Stomach smooth muscle (tissue), 2 donors: ENCODE data around the gene HOXB9.

Experiments used
- H3K27ac ChIP-seq: one replicate; pipeline ENCODE4 v1.7.0; 2013; ENCODE audit warnings: mild to moderate bottlenecking, low read length, inconsistent platforms
- H3K27me3 ChIP-seq, 2 donors: one replicate each; pipeline ENCODE4 v1.7.0; 2013; ENCODE audit warnings: low read length in 2 of 2; ENCODE audit not compliant: insufficient read depth in 2 of 2, control insufficient read depth in 1 of 2
- H3K36me3 ChIP-seq, 2 donors: one replicate each; pipeline ENCODE4 v1.7.0; 2013; ENCODE audit warnings: low read length in 2 of 2; ENCODE audit not compliant: control insufficient read depth in 2 of 2, insufficient read depth in 2 of 2
- H3K4me1 ChIP-seq: one replicate; pipeline ENCODE4 v1.7.0; 2013; ENCODE audit warnings: low read length; ENCODE audit not compliant: control insufficient read depth, insufficient read depth
- H3K4me3 ChIP-seq, 2 donors: one replicate each; pipeline ENCODE4 v1.7.0; 2013; ENCODE audit warnings: low read length in 2 of 2
- H3K9ac ChIP-seq, 2 donors: one replicate each; pipeline ENCODE4 v1.7.0; 2013; ENCODE audit warnings: low read length in 2 of 2, mild to moderate bottlenecking in 1 of 2
- H3K9me3 ChIP-seq, 2 donors: one replicate each; pipeline ENCODE4 v1.7.0; 2013; ENCODE audit warnings: low read length in 2 of 2; ENCODE audit not compliant: control insufficient read depth in 2 of 2
- donor health status: healthy.
- donor health status: Pancreatic carcinoma.

HOXB9 gene

GRCh38 chr17:48613862-48614694, 12.1 kb downstream of the HOXB9 start:
- Histone ChIP-seq H3K27me3 (peaks cover 86 to 97% of the 10 kb centered on the region in 2 donors), H3K36me3 (no peaks in the 10 kb centered on the region), H3K4me3 (peak overlapping the region in 1 of 2 donors; percentile 22), H3K27ac (no peak overlapping the region), H3K9ac (no peak overlapping the region), H3K9me3 (no peaks in the 10 kb centered on the region), H3K4me1 (peaks cover 35% of the 10 kb centered on the region)

- peak overlapping the region in 1 of 2 donors; percentile 52 for H3K4me3 ChIP-seq
- peaks cover 87 to 97% of the 10 kb centered on the region in 2 donors for H3K27me3 ChIP-seq
- H3K9me3 ChIP-seq: no peaks in the 10 kb centered on the region
- peaks cover 31% of the 10 kb centered on the region for H3K4me1 ChIP-seq
- no peak overlapping the region for H3K9ac ChIP-seq
- H3K27ac ChIP-seq: no peak overlapping the region
- H3K36me3 ChIP-seq: no peaks in the 10 kb centered on the region
Measured at GRCh38 chr17:48612854-48613691, 13.1 kb downstream of the HOXB9 start.

DNA sequence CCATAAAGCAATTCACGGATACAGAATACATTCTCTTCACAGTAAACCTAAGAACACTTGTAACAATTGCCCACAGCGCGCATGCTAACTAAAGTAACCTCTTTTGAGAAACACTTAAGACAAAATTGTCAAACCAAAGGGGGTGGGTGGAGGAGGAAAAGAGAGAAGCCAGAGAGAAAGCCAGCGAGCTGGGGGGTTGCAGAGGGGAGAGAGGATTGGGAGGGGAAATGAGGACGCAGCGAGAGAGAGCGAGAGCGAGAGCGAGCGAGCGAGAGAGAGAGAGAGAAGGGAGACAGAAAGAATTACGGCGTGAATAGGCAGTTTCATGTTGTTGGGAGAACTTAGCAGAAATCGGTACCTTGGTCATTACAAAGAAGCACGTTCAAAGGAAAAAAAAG, 13.7 kb downstream of the HOXB9 start:
- peak overlapping the region in 1 of 2 donors; percentile 52 for H3K4me3 ChIP-seq
- H3K4me1 ChIP-seq: peaks cover 25% of the 10 kb centered on the region
- no peak overlapping the region for H3K9ac ChIP-seq
- no peaks in the 10 kb centered on the region for H3K9me3 ChIP-seq
- no peaks in the 10 kb centered on the region for H3K36me3 ChIP-seq
- H3K27me3 ChIP-seq: peaks cover 85 to 96% of the 10 kb centered on the region in 2 donors
- no peak overlapping the region for H3K27ac ChIP-seq

DNA sequence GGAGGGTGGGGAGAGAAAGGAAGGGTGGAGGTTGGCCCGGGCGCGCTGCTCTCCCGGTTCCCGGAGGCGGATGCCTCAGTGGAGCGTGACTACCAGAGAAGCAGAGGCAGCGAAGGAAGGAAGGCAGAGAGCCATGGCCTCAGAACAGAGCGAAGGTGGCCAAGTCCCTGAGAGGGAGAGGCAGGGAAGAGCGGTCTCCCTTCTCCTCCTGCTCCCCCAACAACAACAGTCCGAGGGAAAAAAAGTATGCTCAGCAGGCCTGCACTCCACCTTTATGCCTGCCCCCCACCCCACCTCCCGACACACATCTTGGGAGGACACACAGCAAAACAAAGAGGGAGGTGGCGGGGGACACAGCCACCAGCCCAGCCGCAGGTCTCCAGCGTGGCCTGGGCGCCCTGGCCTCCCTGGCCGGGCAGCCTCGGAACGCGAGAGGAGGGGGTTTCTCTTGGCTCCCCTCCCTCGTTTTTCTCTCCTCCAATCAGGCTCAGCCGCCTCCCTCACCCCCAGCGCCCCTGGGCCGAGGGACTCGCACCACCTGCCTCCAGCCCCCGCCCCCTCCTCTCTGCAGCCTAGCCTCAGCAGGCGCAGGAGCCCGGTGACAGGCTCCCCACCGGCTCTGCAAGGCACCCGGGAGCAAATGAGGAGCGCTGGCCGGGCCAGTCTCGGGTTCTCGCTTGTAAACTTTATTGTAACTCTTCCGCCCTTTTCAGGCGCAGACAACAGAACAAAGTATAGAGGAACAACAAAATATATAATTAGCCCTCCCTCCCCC, 14.3 kb downstream of the HOXB9 start:
- H3K4me1 ChIP-seq: peaks cover 23% of the 10 kb centered on the region
- no peaks in the 10 kb centered on the region for H3K9me3 ChIP-seq
- H3K36me3 ChIP-seq: no peaks in the 10 kb centered on the region
- H3K4me3 ChIP-seq: peak overlapping the region in 1 of 2 donors; percentile 44
- no peak overlapping the region for H3K27ac ChIP-seq
- H3K27me3 ChIP-seq: peaks cover 84 to 96% of the 10 kb centered on the region in 2 donors
- no peak overlapping the region for H3K9ac ChIP-seq

GRCh38 chr17:48611213-48611612, 14.9 kb downstream of the HOXB9 start:
- Histone ChIP-seq H3K9me3 (no peaks in the 10 kb centered on the region), H3K27me3 (peaks cover 84 to 96% of the 10 kb centered on the region in 2 donors), H3K4me1 (peaks cover 23% of the 10 kb centered on the region), H3K27ac (no peak overlapping the region), H3K4me3 (peak overlapping the region; percentile 36 to 66), H3K36me3 (no peaks in the 10 kb centered on the region), H3K9ac (no peak overlapping the region)

DNA sequence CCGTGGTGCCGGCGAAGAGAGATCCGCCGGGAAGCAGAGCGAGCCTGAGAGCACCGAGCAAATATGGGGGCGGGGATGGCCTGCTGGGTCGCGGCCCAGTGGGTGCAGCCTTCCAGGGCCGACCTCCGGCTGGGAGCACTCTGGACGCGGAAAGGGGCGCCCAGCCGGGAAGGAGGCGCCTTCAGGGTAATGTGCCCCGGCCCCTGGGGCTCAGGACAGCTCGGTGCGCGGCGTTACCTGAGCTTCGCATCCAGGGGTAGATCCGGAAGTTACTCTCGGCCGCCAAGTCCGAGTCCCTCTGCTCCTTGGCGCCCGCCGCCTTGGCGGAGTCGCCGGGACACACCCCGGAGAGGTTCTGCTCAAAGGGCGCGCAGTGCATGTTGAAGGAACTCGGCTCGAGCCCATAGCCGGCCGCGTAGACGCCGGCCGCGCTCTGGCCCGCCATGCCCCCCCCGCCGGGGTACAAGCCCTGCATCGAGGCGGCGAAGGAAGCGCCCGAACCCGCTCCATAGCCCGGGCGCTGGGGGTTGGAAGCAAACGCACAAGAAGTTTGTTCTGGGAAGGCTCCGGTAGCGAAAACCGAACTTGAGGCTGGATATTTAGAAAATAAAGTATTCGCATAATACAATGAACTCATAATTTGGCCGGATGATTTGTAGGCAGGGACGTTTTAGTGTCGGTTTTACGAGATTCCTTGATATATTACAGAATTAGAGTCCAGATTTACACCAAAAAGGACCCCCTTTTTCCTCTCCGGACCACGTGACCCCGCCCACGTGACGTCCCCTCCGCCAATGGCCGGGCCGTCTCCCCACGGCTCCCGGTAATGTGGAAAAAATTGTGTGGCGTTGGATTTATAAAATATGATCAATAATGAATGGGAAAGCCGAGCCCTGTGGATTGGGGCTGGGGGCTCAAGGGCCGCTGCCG, 15.6 kb downstream of the HOXB9 start, which contains the start of gene HOXB7:
HOXB7 (minus strand) TSS at position 736 of the 930 bp plus-strand sequence; CDS start at position 637, 99 bp downstream.
- H3K9ac ChIP-seq: peak within 1 kb of the TSS in 1 of 2 donors; percentile 32
- peaks cover 84 to 96% of the 10 kb centered on the region in 2 donors for H3K27me3 ChIP-seq
- no peak within 1 kb of the TSS for H3K27ac ChIP-seq
- no peaks in the 10 kb centered on the region for H3K36me3 ChIP-seq
- peaks cover 23% of the 10 kb centered on the region for H3K4me1 ChIP-seq
- H3K4me3 ChIP-seq: peak within 1 kb of the TSS; percentile 36 to 66
- H3K9me3 ChIP-seq: no peaks in the 10 kb centered on the region

- Histone ChIP-seq H3K4me3 (peak overlapping the region in 1 of 2 donors; percentile 66), H3K9me3 (no peaks in the 10 kb centered on the region), H3K9ac (peak overlapping the region in 1 of 2 donors; percentile 32), H3K27ac (no peak overlapping the region), H3K4me1 (peaks cover 23% of the 10 kb centered on the region), H3K36me3 (no peaks in the 10 kb centered on the region), H3K27me3 (peaks cover 84 to 96% of the 10 kb centered on the region in 2 donors)
Measured at GRCh38 chr17:48609759-48610281, 16.3 kb downstream of the HOXB9 start.

- H3K9ac ChIP-seq: no peak overlapping the region
- no peak overlapping the region for H3K4me3 ChIP-seq
- H3K36me3 ChIP-seq: no peaks in the 10 kb centered on the region
- no peak overlapping the region for H3K27ac ChIP-seq
- H3K4me1 ChIP-seq: peaks cover 18% of the 10 kb centered on the region
- no peaks in the 10 kb centered on the region for H3K9me3 ChIP-seq
- peaks cover 85 to 96% of the 10 kb centered on the region in 2 donors for H3K27me3 ChIP-seq
Measured at GRCh38 chr17:48609033-48609432, 17.1 kb downstream of the HOXB9 start.

GRCh38 chr17:48608494-48608834, 17.7 kb downstream of the HOXB9 start:
- H3K9me3 ChIP-seq: no peaks in the 10 kb centered on the region
- no peak overlapping the region for H3K4me3 ChIP-seq
- no peak overlapping the region for H3K9ac ChIP-seq
- H3K27ac ChIP-seq: no peak overlapping the region
- H3K36me3 ChIP-seq: no peaks in the 10 kb centered on the region
- peaks cover 15% of the 10 kb centered on the region for H3K4me1 ChIP-seq
- H3K27me3 ChIP-seq: peaks cover 86 to 96% of the 10 kb centered on the region in 2 donors
